Mammary epithelial cell (primary cell): ENCODE measurements around the gene VIPR1.

Source experiments
- CTCF ChIP-seq, 2 donors: IDR thresholded peaks in 1 of 2; conservative IDR thresholded peaks in 1 of 2; 2 replicates each; pipeline ENCODE4 v1.5.1; 2011 to 2012; ENCODE audit warnings: inconsistent platforms in 2 of 2, low read length in 2 of 2, mild to moderate bottlenecking in 2 of 2, control low read depth in 1 of 2, low read depth in 1 of 2; ENCODE audit not compliant: insufficient read depth in 1 of 2; ENCODE audit errors: extremely low read depth in 1 of 2
- EZH2 ChIP-seq: IDR thresholded peaks from 2 replicates; pipeline ENCODE4 v1.6.1; 2012; ENCODE audit warnings: low read length, inconsistent platforms, borderline replicate concordance

DNA sequence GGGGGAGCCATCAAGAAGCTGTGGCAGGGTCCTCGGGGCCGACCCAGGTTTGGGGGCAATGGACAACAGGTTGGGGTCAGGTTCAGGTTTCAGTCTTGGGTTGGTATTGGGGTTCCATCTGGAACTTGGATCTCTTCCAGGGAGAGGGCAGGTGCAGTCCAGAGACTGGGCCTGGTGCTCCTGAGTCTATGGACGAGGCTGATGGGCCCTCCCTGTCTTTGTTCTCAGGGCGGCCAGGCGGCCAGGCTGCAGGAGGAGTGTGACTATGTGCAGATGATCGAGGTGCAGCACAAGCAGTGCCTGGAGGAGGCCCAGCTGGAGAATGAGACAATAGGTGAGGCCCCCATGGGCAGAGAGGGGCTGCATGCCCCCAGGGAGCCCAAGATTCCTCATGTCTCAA is 11.1 kb downstream of the VIPR1 start:
- TF ChIP-seq CTCF (conservative IDR thresholded peaks at IDR 0.05 in 1 of 2, IDR thresholded peaks at IDR 0.05 in 1 of 2; ENCODE audit: extremely low read depth in 1 of 2, insufficient read depth in 1 of 2, low read depth in 1 of 2, low read length in 2 of 2), result no peak
- TF ChIP-seq EZH2, result no peak
